Measurements from ENCODE around the gene CFAP210.

CFAP210 gene

GRCh38 chr2:169673921-169674320 lies 20.3 kb downstream of the CFAP210 start:
- DNase-seq (ENCODE audit: low read depth in 2 of 2): no peak

GRCh38 chr2:169673106-169673505 lies 21.1 kb downstream of the CFAP210 start:
- no peak for DNase-seq (ENCODE audit: low read depth in 2 of 2)

GRCh38 chr2:169672406-169672805 lies 21.8 kb downstream of the CFAP210 start:
- DNase-seq (ENCODE audit: low read depth in 2 of 2): no peak

GRCh38 chr2:169670937-169671336 lies 23.3 kb downstream of the CFAP210 start:
- no peak for DNase-seq (ENCODE audit: low read depth in 2 of 2)

GRCh38 chr2:169670215-169670651 lies 24.0 kb downstream of the CFAP210 start:
- no peak for DNase-seq (ENCODE audit: low read depth in 2 of 2)

GRCh38 chr2:169667583-169667982 lies 26.6 kb downstream of the CFAP210 start:
- DNase-seq (ENCODE audit: low read depth in 2 of 2): no peak

- DNase-seq (ENCODE audit: low read depth in 2 of 2): no peak
Measured at GRCh38 chr2:169664978-169665930, 29.0 kb downstream of the CFAP210 start.

GRCh38 chr2:169664600-169664977 lies 29.6 kb downstream of the CFAP210 start:
- no peak for DNase-seq (ENCODE audit: low read depth in 2 of 2)

GRCh38 chr2:169663247-169663646 lies 31.0 kb downstream of the CFAP210 start:
- DNase-seq (ENCODE audit: low read depth in 2 of 2): no peak

- no peak for DNase-seq (ENCODE audit: low read depth in 2 of 2)
Measured at GRCh38 chr2:169662744-169663143, 31.5 kb downstream of the CFAP210 start.

- no peak for DNase-seq (ENCODE audit: low read depth in 2 of 2)
Measured at GRCh38 chr2:169661265-169661664, 32.9 kb downstream of the CFAP210 start.

- no peak for DNase-seq (ENCODE audit: low read depth in 2 of 2)
Measured at GRCh38 chr2:169659320-169659719, 34.9 kb downstream of the CFAP210 start.

GRCh38 chr2:169658877-169659276 lies 35.3 kb downstream of the CFAP210 start:
- DNase-seq (ENCODE audit: low read depth in 2 of 2): no peak

GRCh38 chr2:169656164-169656563 lies 38.0 kb downstream of the CFAP210 start:
- DNase-seq (ENCODE audit: low read depth in 2 of 2): no peak

GRCh38 chr2:169653636-169654035 lies 40.6 kb downstream of the CFAP210 start:
- DNase-seq (ENCODE audit: low read depth in 2 of 2): no peak

GRCh38 chr2:169649278-169649677 lies 44.9 kb downstream of the CFAP210 start:
- DNase-seq (ENCODE audit: low read depth in 2 of 2): no peak

GRCh38 chr2:169647496-169647895 lies 46.7 kb downstream of the CFAP210 start:
- no peak for DNase-seq (ENCODE audit: low read depth in 2 of 2)

- no peak for DNase-seq (ENCODE audit: low read depth in 2 of 2)
Measured at GRCh38 chr2:169644173-169644572, 50.0 kb downstream of the CFAP210 start.

GRCh38 chr2:169641464-169641863 lies 52.7 kb downstream of the CFAP210 start:
- DNase-seq (ENCODE audit: low read depth in 2 of 2): no peak

GRCh38 chr2:169640104-169640503 lies 54.1 kb downstream of the CFAP210 start:
- DNase-seq (ENCODE audit: low read depth in 2 of 2): no peak

- DNase-seq (ENCODE audit: low read depth in 2 of 2): no peak
Measured at GRCh38 chr2:169637620-169638019, 56.6 kb downstream of the CFAP210 start.

- DNase-seq (ENCODE audit: low read depth in 2 of 2): no peak
Measured at GRCh38 chr2:169636440-169637097, 57.6 kb downstream of the CFAP210 start.

- DNase-seq (ENCODE audit: low read depth in 2 of 2): no peak
Measured at GRCh38 chr2:169625781-169626180, 68.4 kb downstream of the CFAP210 start.
